GM04504 (cell line): ENCODE measurements around the gene SLC2A1.

ENCODE experiments used
- DNase-seq: peaks from one replicate; pipeline ENCODE4 v3.0.0-alpha.2; 2012; ENCODE audit warnings: low read depth

Gene SLC2A1

DNA sequence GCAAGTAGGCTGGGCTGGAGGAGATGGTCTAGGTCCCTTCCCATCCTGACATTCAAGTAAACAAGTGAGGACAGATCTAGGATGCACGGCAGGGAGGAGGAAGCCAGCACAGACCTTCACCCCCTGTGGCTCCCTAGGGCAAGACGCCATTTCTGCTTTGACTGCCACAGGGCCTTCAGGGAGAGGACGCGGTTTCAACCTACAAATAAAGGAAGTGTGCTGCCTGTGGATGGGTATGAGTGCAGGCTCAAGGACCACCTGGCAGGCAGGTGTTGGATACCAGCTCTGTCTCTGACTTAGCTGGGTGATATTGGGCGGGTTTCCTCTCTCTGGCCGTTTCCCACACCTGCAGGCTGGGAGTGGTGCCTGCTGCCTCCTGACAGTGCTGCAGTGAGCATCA, 16.2 kb downstream of the SLC2A1 start:
- no peak for DNase-seq

DNA sequence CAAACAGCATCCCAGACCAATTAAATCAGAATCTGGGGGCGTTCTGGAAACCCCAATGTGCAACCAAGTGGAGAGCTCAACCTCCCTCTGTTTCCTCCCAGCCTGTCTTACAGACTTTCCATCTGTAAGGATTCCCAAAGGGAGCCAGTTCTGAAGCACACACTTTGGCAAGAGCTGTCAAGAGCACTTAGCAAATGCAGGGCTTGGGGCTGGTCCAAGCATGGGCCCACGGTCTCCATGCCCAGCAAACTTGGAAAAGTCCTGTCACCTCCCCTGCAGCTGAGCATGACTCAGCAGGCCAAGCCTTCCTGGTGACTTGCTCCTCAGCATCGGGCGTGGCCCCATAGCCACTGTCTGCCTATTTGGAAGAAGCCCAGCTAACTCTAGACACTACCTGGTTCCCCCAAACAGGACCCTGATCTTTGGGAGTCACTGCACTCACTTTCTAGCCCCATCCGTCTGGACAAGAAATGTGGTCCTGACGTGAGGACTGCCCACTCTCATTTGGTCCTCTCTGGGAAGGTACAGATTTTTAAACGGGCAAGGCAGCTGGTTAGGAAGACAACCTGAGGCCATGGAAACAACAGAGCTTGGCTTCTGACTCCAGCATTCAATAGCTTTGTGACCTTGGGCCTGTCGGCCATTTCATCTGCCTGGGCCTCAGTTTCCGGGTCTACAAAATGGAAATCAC, 16.9 kb downstream of the SLC2A1 start:
- DNase-seq: peak; percentile 85

DNA sequence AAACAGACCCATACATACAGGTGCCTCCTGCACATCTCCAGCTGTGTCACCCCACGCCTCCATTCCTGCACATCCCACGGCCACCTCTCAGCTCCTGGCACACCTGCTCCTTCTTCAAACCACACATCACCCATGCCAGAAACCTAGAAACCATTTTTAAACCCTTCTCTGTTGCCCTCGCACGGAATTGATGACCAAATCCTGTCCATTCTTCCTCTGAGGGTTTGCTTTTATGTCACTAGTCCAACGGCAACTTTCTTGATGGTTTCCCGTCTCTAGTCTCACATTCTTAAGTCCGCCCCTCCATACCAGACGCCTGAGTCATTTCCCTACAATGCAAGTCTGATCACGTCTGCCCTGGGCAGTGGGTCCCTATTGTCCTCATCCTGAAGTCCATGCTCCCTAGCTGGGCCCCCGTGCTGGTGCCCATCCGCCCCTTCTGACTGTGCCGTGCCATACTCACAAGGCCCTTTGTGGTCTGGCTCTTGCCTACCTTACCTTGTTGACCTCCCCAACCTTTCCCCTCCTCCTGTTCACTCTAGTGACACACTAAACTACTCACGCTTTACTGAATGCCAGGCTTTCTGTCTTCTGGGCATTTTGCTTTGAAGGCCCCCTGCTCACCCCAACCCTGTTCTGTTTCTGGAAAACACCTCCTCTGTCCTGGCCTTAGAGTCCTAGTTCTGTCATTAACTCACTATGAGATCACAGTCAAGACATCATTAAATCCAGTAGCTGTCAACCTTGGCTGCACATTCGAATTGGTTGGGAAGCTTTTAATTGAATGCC, 17.6 kb downstream of the SLC2A1 start:
- DNase-seq: peak; percentile 89

DNA sequence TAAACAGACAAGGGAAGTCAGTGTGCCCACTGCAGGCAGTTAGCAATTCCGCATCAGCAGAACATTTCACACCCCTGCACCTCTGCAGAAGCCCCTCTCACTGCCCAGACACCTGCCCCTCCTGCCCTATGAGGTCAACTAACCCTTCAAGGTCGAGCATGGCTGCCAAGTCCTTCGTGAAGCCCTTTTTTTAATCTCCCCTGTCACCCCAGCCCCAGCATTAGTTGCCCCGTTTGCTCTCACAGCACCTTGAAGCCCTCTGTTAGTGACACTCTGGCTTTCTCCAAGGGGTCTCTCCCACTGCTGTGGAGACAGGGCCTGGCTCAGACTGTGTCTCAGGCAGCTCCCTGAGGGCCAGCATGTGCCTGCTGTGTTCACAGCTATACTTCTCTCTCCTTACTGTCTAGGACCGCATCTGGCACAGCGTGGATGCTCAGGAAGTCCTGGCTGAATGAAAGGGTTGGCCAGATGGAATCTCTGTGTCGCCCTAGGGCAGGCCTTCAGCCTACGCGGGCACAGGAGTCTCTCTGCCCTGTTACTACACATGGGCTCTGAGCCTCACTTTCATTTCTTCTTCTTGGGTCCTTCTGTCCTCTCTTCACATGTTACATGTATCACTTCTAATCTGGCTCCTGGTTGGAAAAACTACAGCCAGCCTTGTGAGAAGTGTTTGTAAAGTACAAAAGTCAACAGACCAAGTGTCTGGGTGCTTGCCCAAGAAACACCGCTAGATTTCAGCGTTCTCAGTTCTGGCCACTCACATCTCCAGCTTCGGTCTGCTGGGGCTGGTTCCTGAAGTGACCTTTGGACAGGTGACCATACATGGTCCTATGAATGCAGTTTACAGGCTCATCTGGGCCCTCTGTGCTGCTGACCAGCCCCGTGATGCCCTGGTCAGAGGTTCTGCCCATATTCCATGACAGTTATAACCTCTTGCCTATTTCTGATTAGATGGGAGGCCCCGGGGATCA, 19.7 kb downstream of the SLC2A1 start:
- no peak for DNase-seq

DNA sequence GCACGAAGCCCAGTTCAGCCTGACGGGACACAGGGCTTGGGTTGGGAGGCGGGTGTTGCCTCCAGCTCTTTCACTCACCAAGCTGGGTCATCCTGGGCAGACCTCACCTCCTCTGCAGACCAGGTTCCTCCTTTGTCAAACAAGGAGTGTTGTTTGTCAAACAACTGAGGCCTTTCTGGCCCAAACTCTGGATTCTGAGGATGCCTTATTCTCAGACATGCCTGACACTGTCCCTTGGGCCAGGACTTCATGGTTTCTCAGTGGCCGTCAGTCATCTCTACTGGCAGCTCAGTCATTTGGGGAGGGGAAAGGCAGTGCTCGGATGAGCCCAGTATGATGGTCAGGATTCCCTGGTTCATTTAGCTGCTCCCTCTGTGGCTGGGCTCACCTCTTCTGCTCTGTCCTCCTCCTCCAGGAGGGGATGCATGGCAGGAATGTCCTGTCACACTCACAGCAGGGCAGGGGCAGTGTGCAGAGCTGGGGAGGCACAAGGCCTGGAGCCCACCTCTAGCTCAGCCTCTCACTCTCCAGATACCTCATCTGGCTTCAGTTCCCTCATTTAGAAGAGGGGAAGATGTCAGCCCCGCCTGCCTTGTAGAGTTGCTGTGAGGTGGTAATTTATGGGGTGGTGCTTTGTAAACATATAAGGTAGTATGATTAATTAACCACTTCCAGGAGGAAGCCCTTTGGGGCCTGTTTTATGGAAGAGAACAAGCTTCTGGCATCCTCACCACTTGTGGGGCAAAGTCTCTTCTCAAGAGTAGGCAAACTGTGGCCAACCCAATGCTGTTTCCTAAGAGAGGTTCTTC, 20.6 kb downstream of the SLC2A1 start:
- no peak for DNase-seq

DNA sequence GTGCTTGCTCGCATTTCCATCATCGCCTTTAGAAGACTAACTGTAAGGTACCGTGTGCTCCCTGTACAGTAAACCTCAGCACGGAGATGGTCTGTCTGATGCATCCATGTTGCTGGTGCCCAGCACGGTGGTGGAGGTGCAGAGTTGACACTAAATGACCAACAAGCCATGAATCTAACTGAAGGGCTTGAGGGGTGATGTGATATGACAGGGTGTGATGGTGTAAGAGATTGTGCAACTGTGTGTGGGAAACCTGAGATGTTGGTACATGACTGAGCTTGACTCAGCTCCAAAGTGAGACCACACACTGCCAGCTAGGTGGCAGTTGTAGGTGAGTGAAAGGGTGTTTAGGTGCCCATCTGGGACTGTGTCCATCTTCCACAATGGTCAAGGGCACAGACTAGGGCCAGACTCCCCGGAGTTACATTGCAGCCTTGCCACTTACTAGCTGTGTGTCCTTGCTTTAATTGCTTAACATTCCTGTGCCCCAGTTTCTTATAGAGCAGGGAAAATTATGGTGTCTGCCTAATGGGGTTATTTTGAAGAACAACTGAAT, 21.4 kb downstream of the SLC2A1 start:
- DNase-seq: no peak

DNA sequence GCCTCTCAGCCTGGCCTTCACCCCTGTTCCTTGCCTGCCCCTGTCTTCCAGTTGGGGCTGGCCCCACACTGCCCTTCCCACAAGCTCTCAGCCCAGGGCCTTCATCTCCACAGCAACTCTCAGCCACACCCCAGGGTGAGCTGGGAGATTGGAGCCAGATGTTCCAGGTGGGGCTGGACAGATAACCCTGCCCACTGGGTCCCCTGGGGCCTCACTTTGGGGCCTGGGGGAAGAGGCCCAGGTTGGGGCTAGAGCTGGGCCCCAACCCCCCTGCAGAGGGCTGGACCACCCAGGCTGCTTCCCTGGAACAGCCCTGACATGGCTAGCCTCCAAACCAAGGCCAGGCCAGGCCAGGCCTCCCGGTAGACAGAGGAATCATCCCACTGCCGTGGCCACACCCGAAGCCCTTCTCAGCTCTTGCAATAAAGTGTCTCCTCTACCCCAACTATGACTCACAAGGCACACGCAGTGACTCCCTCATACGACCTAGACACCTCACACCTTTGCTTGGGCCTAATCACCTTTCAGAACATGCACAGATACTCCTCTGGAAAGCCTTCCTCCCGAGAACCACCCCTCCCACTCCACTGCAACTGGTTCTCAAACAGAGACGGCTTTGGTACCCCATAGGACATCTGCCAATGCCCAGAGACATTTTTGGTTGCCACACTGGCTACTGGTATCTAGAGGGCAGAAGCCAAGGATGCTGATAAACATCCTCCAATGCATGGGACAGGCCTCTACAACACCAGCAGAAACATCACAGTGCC, 22.2 kb downstream of the SLC2A1 start:
- peak; percentile 62 for DNase-seq

DNA sequence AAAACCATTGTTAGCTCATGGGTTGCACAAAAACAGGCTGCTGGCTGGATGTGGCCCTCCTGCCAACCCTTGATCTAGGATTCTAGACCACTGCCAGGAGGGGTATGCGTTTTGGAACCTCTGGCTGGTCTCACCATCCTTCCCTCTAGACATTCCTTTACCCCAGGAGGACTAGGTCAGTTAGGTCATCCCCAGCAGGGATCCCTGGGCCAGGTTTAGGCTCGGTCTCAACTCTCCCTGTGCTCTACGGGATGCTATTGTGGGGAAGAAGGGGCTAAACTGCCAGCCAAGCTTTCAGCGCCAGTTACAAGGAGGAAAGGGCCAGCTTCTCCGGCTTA, 22.7 kb downstream of the SLC2A1 start:
- no peak for DNase-seq

DNA sequence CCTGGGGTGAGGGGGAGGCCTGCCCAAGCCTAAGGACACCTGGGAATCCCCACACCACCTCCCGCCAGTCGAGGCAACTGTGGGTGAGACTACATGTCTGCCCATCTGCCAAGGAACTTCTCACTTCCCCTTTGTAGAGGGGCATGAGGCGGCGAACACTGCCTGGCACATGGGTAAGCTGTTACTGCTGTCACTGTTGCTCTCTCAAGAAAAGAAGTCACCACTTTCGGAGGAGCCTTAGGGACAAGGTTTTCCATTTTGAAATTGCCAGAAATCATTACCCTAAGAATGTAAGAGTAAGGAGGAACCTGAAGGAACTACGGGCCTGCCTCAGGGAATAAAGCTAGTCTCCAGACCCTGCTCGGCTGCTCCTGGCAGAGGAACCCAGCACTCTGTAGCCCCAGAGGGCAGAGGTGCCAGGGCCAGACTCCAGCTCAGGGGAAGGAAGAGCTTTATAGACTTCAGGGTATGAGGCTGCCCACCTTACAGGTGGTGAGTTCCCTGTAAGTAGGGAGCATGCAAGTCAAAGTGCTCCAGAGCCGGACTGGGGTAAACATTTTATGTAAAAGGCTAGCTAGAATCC, 23.3 kb downstream of the SLC2A1 start:
- no peak for DNase-seq

DNA sequence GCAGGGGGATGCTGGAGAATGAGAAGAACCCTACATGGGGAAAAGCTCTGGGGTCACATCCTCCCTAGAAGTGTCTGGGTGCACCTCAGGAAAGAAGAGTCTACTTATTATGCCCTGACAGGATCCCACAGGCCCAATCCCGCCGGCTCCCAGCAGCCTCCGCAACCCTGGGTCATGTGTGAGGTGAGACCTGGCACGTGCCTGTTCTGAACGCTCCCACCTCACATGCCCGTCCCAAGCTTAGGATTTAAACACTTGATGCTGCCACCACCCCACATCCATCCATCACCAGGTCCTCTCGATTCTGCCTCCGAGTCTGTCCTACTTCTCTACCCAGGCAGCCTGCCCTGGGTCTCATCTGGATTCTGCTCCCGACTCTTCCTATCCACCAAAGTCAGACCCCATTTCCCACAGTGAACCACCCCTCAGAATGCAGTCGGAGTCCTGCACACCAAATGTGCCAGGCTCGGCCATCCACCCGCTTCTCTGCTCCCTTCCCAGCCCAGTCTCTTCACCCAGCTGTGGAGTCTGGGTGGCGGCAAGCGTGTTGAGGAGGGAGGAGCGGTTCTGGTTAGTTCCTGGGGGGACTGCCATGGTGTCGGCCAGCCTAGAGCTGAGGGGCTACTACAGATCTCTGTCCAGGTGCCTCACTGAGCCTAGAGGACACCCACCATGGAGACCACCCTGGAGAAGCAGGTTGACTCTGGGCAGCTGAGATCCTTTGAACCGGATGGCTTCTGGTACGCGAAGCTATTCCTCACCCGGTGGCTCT, 23.9 kb downstream of the SLC2A1 start:
- DNase-seq: no peak

DNA sequence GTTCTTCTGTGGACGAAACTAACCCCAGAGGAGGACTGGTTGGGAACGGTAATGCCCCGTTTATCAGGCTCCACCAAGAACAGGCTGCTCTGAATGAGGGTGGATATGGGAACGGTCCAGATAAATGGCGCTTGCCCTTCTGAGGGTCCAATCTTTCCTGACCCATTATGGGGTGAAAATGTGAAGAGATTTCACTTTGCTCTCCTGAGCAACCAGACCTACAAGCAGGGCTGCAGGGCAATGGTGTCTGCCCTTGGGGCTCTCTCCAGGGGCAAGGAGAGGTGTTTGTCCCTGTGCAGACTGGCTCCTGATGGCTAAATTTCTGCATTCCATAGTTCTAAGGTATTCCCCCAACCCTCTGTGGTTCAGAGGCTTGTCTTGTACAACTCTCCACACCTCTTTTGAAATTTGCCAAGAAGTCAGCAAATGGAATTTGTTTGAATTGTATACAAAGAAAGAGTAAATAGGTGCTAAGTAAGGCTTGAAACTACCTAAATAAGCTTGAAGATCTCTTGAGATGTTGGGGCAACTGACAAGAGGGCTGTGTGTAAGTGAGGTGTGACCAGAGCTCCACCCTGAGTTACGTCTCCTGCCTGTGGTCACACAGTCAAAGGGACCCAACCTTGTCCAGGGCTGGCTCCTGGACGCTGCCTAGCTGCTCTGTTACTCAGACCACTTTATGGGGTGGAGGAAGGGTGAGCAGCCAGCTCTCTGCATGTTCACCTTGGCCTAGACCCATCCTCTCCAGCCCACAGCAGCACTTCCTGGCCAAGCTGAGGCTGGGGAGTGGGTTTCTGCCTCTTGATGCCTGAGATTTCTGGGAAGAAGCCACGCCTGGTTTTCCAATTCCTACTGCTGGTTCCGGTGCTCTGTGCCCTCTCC, 24.8 kb downstream of the SLC2A1 start:
- DNase-seq: no peak

DNA sequence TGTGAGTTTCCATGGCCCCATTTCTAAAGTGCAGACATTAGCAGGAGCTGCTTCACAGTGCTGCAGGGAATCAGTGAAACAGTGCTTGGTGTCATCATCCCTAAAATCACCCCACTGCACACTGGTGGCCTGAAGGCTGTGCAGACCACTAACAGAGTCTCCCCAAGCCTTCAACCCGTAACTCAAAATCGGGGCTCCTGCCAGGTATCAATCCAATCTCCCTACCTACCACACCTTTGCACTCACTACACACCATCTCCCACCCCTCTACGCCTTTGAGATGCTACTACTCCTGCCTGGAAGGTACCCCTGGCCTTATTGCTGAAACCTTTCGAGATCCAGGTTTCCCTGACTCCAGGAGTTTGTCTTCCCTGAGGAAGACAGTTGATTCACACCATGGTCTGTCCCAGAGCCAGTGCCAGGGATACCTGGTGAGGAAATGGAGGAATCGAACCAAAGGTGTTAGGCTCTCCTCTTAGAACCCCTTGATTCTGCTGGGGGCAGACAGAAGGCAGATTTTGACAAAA, 25.5 kb downstream of the SLC2A1 start:
- DNase-seq: no peak

DNA sequence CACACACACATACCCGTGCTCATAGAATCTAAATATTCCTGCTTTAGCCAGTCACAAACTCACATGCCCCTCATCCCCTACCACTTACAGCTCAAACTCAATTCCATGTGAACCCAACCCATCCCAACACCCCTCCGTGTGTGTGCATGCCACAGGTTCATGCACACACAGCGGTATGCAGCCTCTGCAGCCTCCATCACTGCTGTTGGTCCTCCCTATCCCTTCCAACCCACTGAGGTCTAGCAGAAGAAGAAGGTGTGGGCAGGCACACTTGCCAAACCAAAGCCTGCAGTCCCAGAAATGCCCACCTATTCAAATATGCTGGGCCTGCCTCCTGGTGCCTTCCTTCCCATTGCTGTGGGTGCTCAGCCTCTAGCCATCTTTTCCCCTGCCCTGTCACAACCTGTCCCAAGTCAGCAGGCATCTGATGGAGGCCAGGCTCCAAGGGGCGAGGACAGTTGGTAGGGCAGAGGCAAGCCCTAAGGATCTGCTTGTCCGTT, 26.2 kb downstream of the SLC2A1 start:
- DNase-seq: no peak

DNA sequence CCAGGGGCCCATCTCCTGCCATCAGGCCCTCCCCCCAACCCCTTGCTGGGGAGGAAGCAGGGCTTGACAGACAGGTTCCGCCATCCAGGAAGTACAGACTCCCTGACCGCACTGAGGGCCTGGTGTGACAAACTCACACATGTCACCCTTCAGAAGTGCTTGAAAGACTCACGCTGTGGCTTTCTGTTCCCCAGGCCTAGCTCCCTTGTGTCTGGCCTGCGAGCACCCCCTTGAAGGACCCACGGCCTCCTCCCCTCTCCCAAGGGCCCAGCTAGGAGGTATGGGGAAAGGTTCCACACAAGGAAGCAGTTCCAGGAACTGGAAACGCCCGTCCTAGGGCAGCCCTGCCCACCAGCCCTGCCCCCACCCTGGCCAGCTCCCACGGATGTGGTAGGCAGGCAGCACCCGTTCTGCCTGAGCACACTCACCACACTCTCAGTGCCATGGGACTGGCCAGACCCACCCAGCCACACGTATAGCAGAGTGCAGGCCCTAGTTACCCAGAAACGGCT, 26.7 kb downstream of the SLC2A1 start:
- no peak for DNase-seq

DNA sequence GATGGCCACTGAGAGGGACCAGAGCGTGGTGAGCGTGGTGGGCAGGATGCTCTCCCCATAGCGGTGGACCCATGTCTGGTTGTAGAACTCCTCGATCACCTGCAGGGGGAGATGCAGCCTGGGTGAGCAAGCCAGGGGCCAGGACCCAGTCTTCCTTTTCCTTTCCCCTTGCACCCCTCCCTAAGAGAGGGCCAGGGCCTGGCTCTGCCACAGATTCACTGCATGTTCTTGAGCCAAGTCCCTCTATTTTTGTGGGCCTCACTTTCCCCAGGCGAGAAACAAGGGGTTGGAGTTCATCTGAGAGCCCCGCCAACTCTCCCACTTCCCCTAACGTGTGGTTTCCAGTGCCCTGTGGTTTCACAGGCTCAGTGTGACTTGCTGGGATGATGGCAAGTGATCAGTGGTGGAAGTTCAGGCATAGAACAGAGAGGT, 27.5 kb downstream of the SLC2A1 start:
- DNase-seq: no peak

DNA sequence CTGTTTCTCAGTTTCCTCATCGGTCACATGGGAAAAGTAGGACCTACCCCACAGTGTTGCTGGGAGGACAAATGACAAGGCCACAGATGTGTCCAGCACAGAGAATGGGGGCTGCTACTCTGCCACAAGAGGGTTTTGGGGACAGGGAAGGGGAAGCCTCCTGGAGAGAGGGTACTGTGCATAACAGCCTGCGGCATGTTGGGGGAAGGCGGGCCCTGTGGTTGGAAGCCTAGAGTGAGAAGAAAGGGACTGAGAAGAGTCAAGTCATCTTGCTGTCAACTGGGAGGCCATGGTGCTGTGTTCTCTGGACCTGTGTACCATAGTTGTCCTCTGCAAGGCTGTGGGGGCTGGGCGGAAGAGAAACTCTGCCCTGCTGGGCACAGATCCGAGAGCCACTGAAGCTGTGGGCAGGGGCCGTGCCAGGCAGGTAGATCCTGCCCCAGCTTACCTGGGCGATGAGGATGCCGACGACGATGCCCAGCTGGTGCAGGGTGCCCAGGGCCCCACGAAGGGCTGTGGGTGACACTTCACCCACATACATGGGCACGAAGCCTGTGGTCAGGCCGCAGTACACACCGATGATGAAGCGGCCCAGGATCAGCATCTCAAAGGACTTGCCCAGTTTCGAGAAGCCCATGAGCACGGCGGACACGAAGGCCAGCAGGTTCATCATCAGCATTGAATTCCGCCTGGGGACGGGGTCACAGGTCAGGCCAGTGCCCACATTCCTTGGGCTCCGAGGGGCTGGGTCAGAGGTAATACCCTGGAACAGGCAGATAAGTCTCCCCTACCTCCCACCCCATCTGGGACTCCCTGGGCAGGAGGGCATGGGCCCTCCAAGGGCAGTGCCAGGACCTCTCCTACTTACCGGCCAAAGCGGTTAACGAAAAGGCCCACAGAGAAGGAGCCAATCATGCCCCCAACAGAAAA, 28.2 kb downstream of the SLC2A1 start:
- DNase-seq: no peak
